Small intestine (tissue), 7 donors: ENCODE data around the gene MOV10. TPM values are rescaled to one million over a fixed set of nuclear protein-coding genes. Genes with fewer than 3 reads are reported as not detected.
"Not testable (repeated sequence)": the region's sequence is repeated elsewhere in the genome, so short reads cannot be mapped to it uniquely, and the experiment has no call there.

Experiments used
- DNase-seq, 2 donors: peaks; one replicate each; pipeline versions ENCODE4 v3.0.0 to v3.0.0-alpha.2; 2013
- FAIRE-seq: peaks from 2 replicates; lab custom pipeline; 2012; peaks lifted over from hg19 to GRCh38; lab: Jason Lieb, UNC
- H3K27ac ChIP-seq, 3 donors: one replicate each; pipeline ENCODE4 v1.5.1; 2013; ENCODE audit warnings: low read length in 2 of 3, mild to moderate bottlenecking in 2 of 3, control low read depth in 1 of 3, inconsistent platforms in 1 of 3, low read depth in 1 of 3, moderate library complexity in 1 of 3
- H3K27me3 ChIP-seq, 3 donors: one replicate each; pipeline ENCODE4 v1.6.1; 2013; ENCODE audit warnings: low read length in 3 of 3, inconsistent platforms in 1 of 3; ENCODE audit not compliant: control insufficient read depth in 3 of 3, insufficient read depth in 3 of 3
- H3K36me3 ChIP-seq, 3 donors: one replicate each; pipeline ENCODE4 v1.6.1; 2013; ENCODE audit warnings: low read length in 3 of 3, inconsistent platforms in 1 of 3, low read depth in 1 of 3, mild to moderate bottlenecking in 1 of 3, moderate library complexity in 1 of 3; ENCODE audit not compliant: control insufficient read depth in 3 of 3, insufficient read depth in 2 of 3
- H3K4me1 ChIP-seq, 3 donors: one replicate each; pipeline ENCODE4 v1.6.1; 2013; ENCODE audit warnings: low read length in 2 of 3, inconsistent platforms in 1 of 3, low read depth in 1 of 3, mild to moderate bottlenecking in 1 of 3, moderate library complexity in 1 of 3; ENCODE audit not compliant: control insufficient read depth in 3 of 3, insufficient read depth in 2 of 3
- H3K4me3 ChIP-seq, 3 donors: one replicate each; pipeline ENCODE4 v1.5.1; 2013; ENCODE audit warnings: low read length in 3 of 3, control low read depth in 1 of 3, inconsistent platforms in 1 of 3, low read depth in 1 of 3, mild to moderate bottlenecking in 1 of 3, moderate library complexity in 1 of 3
- H3K9me3 ChIP-seq, 2 donors: one replicate each; pipeline ENCODE4 v1.6.1; 2013; ENCODE audit warnings: low read depth in 1 of 2, low read length in 1 of 2; ENCODE audit not compliant: control insufficient read depth in 2 of 2, insufficient read depth in 1 of 2
- WGBS, 3 donors: extraction: QIAGEN DNeasy Blood & Tissue Kit; methylation state at CpG; one replicate each; pipeline ENCODE4 v1.1.7; 2013; 5-methylcytosine and 5-hydroxymethylcytosine counted together
- polyA plus RNA-seq, 4 donors: library from polyadenylated mRNA; stranded (reverse) in 3 of 4; unstranded in 1 of 4; fragments of 200-250 nt in 3 of 4; fragments of 120-200 nt in 1 of 4; gene quantifications; one replicate each; pipeline versions ENCODE4 v1.2.1 to v1.2.3, GENCODE V29; 2013
- donor health status: healthy with polysubstance abuse.
- donor health status: control.
- donor health status: control.
- donor health status: Bipolar disorder and iron deficiency.
- donor health status: healthy.

MOV10 gene
- polyA plus RNA-seq, 4 donors: 53.2 to 222 (median 118) TPM

GRCh38 chr1:112721294-112721693, 46.8 kb downstream of the MOV10 start:
- H3K4me1 ChIP-seq, H3K9me3 ChIP-seq, FAIRE-seq, H3K36me3 ChIP-seq, H3K4me3 ChIP-seq, DNase-seq, H3K27ac ChIP-seq: not testable (repeated sequence)
- peaks cover 0 to 17% (median 0%) of the 10 kb centered on the region in 3 donors for H3K27me3 ChIP-seq
- 87 to 96% (median 87%) methylated on average over 2 of the region's 2 CpGs for whole genome bisulfite sequencing, 3 donors

GRCh38 chr1:112721966-112722524, 47.6 kb downstream of the MOV10 start:
- WGBS, 3 donors: 69 to 76% (median 70%) methylated on average over 10 of the region's 10 CpGs
- FAIRE-seq: no peak

DNA sequence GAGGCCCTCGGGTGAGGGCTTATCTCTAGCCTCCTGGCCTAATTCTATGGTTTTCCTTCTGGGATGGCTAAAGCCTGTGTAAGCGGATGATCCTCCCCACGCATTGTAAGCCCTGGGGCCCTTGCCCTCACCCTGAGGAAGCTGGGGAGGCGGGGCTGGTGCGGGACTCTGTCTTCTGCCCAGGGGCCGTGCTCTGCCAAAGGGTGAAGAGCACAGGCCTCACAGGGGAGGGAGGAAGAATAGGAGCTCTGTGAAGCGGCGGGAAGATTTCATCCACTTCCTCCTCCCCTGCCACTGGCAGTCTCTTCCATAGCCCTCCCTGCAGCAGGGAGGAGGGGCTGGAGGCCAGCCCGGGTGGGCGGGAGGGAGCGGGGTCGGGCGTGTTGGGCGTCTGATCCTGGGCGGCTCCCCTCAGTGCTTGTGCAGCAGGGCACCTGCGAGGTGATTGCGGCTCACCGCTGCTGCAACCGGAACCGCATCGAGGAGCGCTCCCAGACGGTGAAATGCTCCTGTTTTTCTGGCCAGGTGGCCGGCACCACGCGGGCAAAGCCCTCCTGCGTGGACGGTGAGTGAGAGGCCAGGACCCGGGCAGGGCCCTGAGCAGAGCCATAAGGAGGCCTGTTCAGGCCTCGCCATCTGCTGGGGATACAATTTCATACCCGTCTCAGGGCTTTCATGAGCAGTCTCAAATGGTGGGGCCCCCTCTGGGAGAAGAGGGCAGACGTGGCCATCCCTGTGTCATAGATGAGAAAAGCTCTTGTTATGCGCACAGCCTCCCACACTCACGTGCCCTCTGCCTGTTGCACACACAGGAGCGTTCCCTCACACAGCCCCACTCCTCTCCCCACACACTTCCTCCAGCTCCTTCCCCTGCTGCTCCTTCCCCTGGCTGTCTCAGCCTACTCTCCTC, 48.4 kb downstream of the MOV10 start:
- Histone ChIP-seq H3K9me3 (no peaks in the 10 kb centered on the region), H3K4me1 (peaks cover 0 to 8% (median 0%) of the 10 kb centered on the region in 3 donors), H3K27ac (no peak overlapping the region), H3K4me3 (peak overlapping the region in 1 of 3 donors; percentile 19), H3K36me3 (no peaks in the 10 kb centered on the region), H3K27me3 (peaks cover 0 to 13% (median 0%) of the 10 kb centered on the region in 3 donors)
- 12 to 18% (median 15%) methylated on average over 29 to 35 of the region's 35 CpGs for WGBS, 3 donors
- peak; percentile 28 to 63 for DNase-seq
- no peak for FAIRE-seq

More at GRCh38 chr1:112721966-112722524, 47.6 kb downstream of the MOV10 start:
- Histone ChIP-seq H3K4me3 (no peak overlapping the region), H3K27ac (no peak overlapping the region), H3K4me1 (peaks cover 0 to 8% (median 0%) of the 10 kb centered on the region in 3 donors), H3K9me3 (no peaks in the 10 kb centered on the region), H3K27me3 (peaks cover 0 to 17% (median 0%) of the 10 kb centered on the region in 3 donors), H3K36me3 (no peaks in the 10 kb centered on the region)
- no peak for DNase-seq

- WGBS, 3 donors: 81 to 92% (median 83%) methylated on average over 8 of the region's 8 CpGs
- peaks cover 0 to 8% (median 0%) of the 10 kb centered on the region in 3 donors for H3K4me1 ChIP-seq
- no peaks in the 10 kb centered on the region for H3K9me3 ChIP-seq
- no peak overlapping the region for H3K27ac ChIP-seq
- FAIRE-seq (no peak), DNase-seq (no peak)
- peaks cover 0 to 13% (median 0%) of the 10 kb centered on the region in 3 donors for H3K27me3 ChIP-seq
- H3K4me3 ChIP-seq: no peak overlapping the region
- no peaks in the 10 kb centered on the region for H3K36me3 ChIP-seq
Measured at GRCh38 chr1:112723511-112723839, 49.0 kb downstream of the MOV10 start.

DNA sequence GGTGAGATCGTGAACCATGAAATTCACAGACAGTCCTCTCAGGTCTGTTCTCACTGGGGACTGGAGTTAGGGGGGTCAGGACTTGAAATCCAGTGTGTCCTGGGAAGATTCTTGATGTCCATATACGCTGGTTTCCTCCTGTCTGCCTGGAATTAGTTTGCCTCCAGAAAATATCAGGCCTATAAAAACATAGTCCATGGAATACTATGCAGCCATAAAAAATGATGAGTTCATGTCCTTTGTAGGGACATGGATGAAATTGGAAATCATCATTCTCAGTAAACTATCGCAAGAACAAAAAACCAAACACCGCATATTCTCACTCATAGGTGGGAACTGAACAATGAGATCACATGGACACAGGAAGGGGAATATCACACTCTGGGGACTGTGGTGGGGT, 49.8 kb downstream of the MOV10 start:
- WGBS, 3 donors: 92 to 95% (median 93%) methylated on average over 2 of the region's 4 CpGs
- not testable (repeated sequence) for DNase-seq, H3K27ac ChIP-seq, H3K27me3 ChIP-seq, FAIRE-seq, H3K36me3 ChIP-seq, H3K4me3 ChIP-seq, H3K9me3 ChIP-seq, H3K4me1 ChIP-seq

DNA sequence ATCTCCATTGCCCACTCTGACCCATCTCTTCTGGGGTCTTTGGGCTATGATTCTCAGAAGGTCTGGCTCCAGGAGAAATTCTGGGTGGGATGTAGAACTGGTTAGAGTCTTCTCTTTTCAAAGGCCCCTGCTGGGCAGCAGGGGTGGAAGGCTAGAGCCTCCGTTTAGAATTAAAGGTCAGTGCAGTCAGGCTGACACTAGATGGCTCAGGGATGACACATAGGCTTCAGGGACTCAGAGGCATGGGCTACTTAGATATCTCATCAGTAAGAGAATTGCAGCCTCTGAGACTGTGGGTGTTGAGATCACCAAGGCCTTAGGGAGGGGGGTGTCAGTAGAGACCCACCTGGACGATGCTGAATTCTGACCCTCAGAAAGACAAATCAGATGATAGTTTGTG, 53.3 kb downstream of the MOV10 start:
- Histone ChIP-seq H3K27me3 (no peaks in the 10 kb centered on the region), H3K27ac (no peak overlapping the region), H3K4me1 (peaks cover 0 to 3% (median 0%) of the 10 kb centered on the region in 3 donors), H3K36me3 (no peaks in the 10 kb centered on the region), H3K4me3 (no peak overlapping the region), H3K9me3 (no peaks in the 10 kb centered on the region)
- DNase-seq (no peak), FAIRE-seq (no peak)
- WGBS, 3 donors: 63 to 66% (median 66%) methylated on average over 2 of the region's 2 CpGs

GRCh38 chr1:112728306-112728971, 54.0 kb downstream of the MOV10 start:
- not testable (repeated sequence) for H3K27me3 ChIP-seq, H3K36me3 ChIP-seq, H3K4me3 ChIP-seq, FAIRE-seq, H3K27ac ChIP-seq, H3K9me3 ChIP-seq, H3K4me1 ChIP-seq, DNase-seq
- 91 to 93% (median 93%) methylated on average over 27 to 33 of the region's 33 CpGs for WGBS, 3 donors

DNA sequence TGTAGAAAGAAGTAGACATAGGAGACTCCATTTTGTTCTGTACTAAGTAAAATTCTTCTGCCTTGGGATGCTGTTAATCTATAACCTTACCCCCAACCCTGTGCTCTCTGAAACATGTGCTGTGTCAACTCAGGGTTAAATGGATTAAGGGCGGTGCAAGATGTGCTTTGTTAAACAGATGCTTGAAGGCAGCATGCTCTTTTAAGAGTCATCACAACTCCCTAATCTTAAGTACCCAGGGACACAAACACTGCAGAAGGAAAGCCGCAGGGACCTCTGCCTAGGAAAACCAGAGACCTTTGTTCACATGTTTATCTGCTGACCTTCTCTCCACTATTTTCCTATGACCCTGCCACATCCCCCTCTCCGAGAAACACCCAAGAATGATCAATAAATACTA, 54.6 kb downstream of the MOV10 start:
- H3K27me3 ChIP-seq, H3K27ac ChIP-seq, H3K4me1 ChIP-seq, H3K36me3 ChIP-seq, H3K4me3 ChIP-seq, DNase-seq, H3K9me3 ChIP-seq, FAIRE-seq: not testable (repeated sequence)
- WGBS, 3 donors: 58 to 76% (median 67%) methylated on average over 3 of the region's 3 CpGs
